ENCODE measurements around the gene BARHL1. TPM values are rescaled to one million over a fixed set of nuclear protein-coding genes. Genes with fewer than 3 reads are reported as not detected.

Gene BARHL1
- total RNA-seq, 1 experiment from 2014 or later, result not detected

DNA sequence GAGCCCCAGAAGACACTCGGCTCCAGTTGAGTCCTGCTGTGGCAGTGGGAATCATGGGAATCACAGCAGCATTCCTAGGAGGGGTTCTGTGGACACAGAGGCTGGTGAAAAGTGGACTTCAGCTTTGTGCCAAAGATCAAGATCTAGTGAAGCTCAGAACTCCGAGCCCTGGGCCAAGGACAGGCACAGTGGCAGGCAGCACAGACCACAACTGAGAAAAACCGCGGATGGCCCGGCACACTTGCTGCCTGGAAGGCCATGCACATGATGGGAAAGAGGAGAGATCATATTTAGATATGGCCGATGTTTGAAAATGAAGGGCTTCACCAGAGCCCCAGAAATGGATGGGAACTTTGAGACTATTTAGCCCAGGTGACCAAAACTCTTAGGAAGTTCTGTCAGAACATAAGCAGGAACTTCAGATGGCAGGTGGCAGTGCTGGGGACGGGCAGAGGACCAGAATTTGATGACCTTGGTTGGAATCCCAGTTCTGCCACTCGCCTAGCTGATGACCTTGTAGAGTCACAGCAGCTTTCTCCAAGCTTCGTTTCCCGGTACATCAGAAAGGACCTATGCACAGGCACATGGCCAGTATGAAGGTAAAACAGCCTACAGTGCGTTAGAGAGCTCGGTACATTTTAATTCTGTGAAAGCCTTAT, 18.0 kb downstream of the BARHL1 start (continued):
- TF ChIP-seq EGR1 (IDR thresholded peaks at IDR 0.05; ENCODE audit: low read depth), result no peak
- no peak for TF ChIP-seq ZNF274 (IDR thresholded peaks at IDR 0.05; ENCODE audit: low read depth, low read length)
- TF ChIP-seq EZH2 (IDR thresholded peaks at IDR 0.05), result no peak

DNA sequence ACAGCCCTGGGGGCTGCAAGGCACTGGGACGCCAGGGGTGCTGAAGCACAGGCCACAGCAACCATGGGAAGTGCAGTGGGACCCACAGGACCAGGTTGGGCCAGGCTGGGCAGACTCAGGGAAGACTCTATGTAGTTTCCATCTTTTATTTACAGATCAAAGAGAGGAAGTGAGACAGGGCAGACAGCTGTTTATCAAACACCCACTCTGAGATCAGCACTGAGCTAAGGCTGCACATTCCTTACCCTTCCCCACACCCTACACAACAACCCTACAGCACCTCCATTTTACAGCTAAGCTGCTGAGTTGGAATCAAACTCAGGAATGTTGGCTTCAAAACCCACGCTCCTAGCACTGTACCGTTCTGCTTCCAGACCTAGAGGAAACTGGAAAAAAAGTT, 19.8 kb downstream of the BARHL1 start:
- no peak overlapping the region for H3K9ac ChIP-seq (ENCODE audit: low read length)
- ChIA-PET RAD21 (ENCODE audit: low non-redundant PET in 1 of 2, low total read pairs in 2 of 2, uncharacterized antibody in 2 of 2, unreplicated experiment in 2 of 2) (no interaction called here), POLR2A (no interaction called here), CTCF (no interaction called here)
- no peak overlapping the region for H2AFZ ChIP-seq (ENCODE audit: low read depth, low read length, poor library complexity, severe bottlenecking)
- no TSS peak for BruUV-seq (replicated peaks)
- peaks cover 7 to 15% of the 10 kb centered on the region in 2 experiments; a peak in 3 of 4 replicates for H3K36me3 ChIP-seq (ENCODE audit: control insufficient read depth in 1 of 2, insufficient read depth in 2 of 2, low read length in 2 of 2)
- H3K79me2 ChIP-seq (ENCODE audit: insufficient read depth, low read length), result no peaks in the 10 kb centered on the region
- no peaks in the 10 kb centered on the region for H4K20me1 ChIP-seq (ENCODE audit: insufficient read depth)
- no peak for TF ChIP-seq SP1 (IDR thresholded peaks at IDR 0.05; ENCODE audit: low read depth)
- no peak for TF ChIP-seq EZH2 (IDR thresholded peaks at IDR 0.05)
- H3K4me1 ChIP-seq (ENCODE audit: control insufficient read depth in 1 of 2, insufficient read depth in 2 of 2, low read length in 2 of 2), result no peaks in the 10 kb centered on the region
- H3K4me2 ChIP-seq (ENCODE audit: low read length), result no peak overlapping the region
- no peaks in the 10 kb centered on the region for H3K9me3 ChIP-seq (ENCODE audit: control insufficient read depth in 1 of 2, insufficient read depth in 1 of 2, low read depth in 1 of 2, low read length in 2 of 2)
- ATAC-seq (no peak), DNase-seq (ENCODE audit: low read depth, low spot score) (no peak)
- no peak overlapping the region for H3K27ac ChIP-seq (ENCODE audit: low read depth, low read length)
- intact Hi-C loops (cut with micrococcal nuclease), result no loop called here
- H3K27me3 ChIP-seq (ENCODE audit: insufficient read depth, low read length), result no peaks in the 10 kb centered on the region
- no peak overlapping the region for H3K4me3 ChIP-seq (replicated peaks in 1 of 2; ENCODE audit: low read depth in 1 of 2, low read length in 2 of 2)
- H3K9me2 ChIP-seq (ENCODE audit: insufficient read depth), result no peaks in the 10 kb centered on the region

DNA sequence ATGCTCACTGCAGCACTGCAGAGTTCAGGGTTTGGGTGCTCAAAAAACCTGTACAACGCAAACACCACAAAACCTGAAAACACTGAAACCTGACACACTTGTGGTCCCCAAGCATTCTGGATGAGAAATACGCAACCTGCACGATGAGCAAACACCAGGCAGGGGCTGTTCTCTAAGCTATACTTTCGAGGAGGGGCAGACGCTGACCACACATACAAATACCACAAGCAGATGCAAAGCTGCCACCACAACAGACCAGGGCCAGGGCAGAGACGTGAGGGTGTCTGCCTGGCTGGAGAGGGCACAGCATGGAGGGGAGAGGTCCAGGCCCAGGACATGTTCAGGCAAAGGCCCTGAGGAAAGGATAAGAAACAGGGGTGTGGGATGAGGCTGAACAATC, 23.0 kb downstream of the BARHL1 start:
- Histone ChIP-seq H2AFZ (ENCODE audit: low read depth, low read length, poor library complexity, severe bottlenecking) (no peak overlapping the region), H3K4me1 (ENCODE audit: control insufficient read depth in 1 of 2, insufficient read depth in 2 of 2, low read length in 2 of 2) (no peaks in the 10 kb centered on the region), H4K20me1 (ENCODE audit: insufficient read depth) (no peaks in the 10 kb centered on the region), H3K4me3 (replicated peaks in 1 of 2; ENCODE audit: low read depth in 1 of 2, low read length in 2 of 2) (no peak overlapping the region), H3K27ac (ENCODE audit: low read depth, low read length) (no peak overlapping the region), H3K27me3 (ENCODE audit: insufficient read depth, low read length) (no peaks in the 10 kb centered on the region), H3K9me2 (ENCODE audit: insufficient read depth) (no peaks in the 10 kb centered on the region), H3K36me3 (ENCODE audit: control insufficient read depth in 1 of 2, insufficient read depth in 2 of 2, low read length in 2 of 2) (peaks cover 12% of the 10 kb centered on the region in 2 experiments; a peak in 3 of 4 replicates), H3K4me2 (ENCODE audit: low read length) (no peak overlapping the region), H3K9me3 (ENCODE audit: control insufficient read depth in 1 of 2, insufficient read depth in 1 of 2, low read depth in 1 of 2, low read length in 2 of 2) (no peaks in the 10 kb centered on the region), H3K9ac (ENCODE audit: low read length) (no peak overlapping the region), H3K79me2 (ENCODE audit: insufficient read depth, low read length) (no peaks in the 10 kb centered on the region)
- intact Hi-C loops (cut with micrococcal nuclease), result no loop called here
- CTCF ChIA-PET, result no interaction called here
- POLR2A ChIA-PET, result no interaction called here
- RAD21 ChIA-PET (ENCODE audit: low non-redundant PET in 1 of 2, low total read pairs in 2 of 2, uncharacterized antibody in 2 of 2, unreplicated experiment in 2 of 2), result no interaction called here
- DNase-seq (ENCODE audit: low read depth, low spot score) (no peak), ATAC-seq (no peak)
- no TSS peak for BruUV-seq (replicated peaks)
- TF ChIP-seq JUND (IDR thresholded peaks at IDR 0.05) (no peak), EZH2 (IDR thresholded peaks at IDR 0.05) (no peak), SIN3A (IDR thresholded peaks at IDR 0.05; ENCODE audit: low read depth) (no peak), ELF1 (IDR thresholded peaks at IDR 0.05; ENCODE audit: borderline replicate concordance, low read depth) (no peak), SRF (IDR thresholded peaks at IDR 0.05; ENCODE audit: low read depth) (no peak), POLR2AphosphoS5 (IDR thresholded peaks at IDR 0.05; ENCODE audit: low read depth, low read length) (no peak), RAD21 (IDR thresholded peaks at IDR 0.05; ENCODE audit: low read depth) (no peak), TCF7L2 (IDR thresholded peaks at IDR 0.05; ENCODE audit: borderline replicate concordance, extremely low read depth, insufficient read depth, insufficient read length) (no peak), SP1 (IDR thresholded peaks at IDR 0.05; ENCODE audit: low read depth) (no peak), CEBPB (IDR thresholded peaks at IDR 0.05; ENCODE audit: low read depth) (no peak), EGR1 (IDR thresholded peaks at IDR 0.05; ENCODE audit: low read depth) (no peak)
- TF ChIP-seq, protein P1, sequence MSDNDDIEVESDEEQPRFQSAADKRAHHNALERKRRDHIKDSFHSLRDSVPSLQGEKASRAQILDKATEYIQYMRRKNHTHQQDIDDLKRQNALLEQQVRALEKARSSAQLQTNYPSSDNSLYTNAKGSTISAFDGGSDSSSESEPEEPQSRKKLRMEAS (IDR thresholded peaks at IDR 0.05), result no peak
- TF ChIP-seq, protein P2, sequence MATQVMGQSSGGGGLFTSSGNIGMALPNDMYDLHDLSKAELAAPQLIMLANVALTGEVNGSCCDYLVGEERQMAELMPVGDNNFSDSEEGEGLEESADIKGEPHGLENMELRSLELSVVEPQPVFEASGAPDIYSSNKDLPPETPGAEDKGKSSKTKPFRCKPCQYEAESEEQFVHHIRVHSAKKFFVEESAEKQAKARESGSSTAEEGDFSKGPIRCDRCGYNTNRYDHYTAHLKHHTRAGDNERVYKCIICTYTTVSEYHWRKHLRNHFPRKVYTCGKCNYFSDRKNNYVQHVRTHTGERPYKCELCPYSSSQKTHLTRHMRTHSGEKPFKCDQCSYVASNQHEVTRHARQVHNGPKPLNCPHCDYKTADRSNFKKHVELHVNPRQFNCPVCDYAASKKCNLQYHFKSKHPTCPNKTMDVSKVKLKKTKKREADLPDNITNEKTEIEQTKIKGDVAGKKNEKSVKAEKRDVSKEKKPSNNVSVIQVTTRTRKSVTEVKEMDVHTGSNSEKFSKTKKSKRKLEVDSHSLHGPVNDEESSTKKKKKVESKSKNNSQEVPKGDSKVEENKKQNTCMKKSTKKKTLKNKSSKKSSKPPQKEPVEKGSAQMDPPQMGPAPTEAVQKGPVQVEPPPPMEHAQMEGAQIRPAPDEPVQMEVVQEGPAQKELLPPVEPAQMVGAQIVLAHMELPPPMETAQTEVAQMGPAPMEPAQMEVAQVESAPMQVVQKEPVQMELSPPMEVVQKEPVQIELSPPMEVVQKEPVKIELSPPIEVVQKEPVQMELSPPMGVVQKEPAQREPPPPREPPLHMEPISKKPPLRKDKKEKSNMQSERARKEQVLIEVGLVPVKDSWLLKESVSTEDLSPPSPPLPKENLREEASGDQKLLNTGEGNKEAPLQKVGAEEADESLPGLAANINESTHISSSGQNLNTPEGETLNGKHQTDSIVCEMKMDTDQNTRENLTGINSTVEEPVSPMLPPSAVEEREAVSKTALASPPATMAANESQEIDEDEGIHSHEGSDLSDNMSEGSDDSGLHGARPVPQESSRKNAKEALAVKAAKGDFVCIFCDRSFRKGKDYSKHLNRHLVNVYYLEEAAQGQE (IDR thresholded peaks at IDR 0.05; ENCODE audit: low read depth), result no peak

All from HCT116 (cell line).